Nephron progenitor cell (in vitro differentiated cells): ENCODE results near the gene ZSWIM6.
"Not testable (repeated sequence)": the region's sequence is repeated elsewhere in the genome, so short reads cannot be mapped to it uniquely, and the experiment has no call there.

ENCODE experiments used
- DNase-seq: peaks from one replicate; pipeline ENCODE4 v3.0.0; 2021
- H3K27ac Mint-ChIP-seq: 2 replicates; pipeline ENCODE4 v1.8.0; 2021; ENCODE audit warnings: mild to moderate bottlenecking, moderate library complexity, mixed read lengths
- H3K27me3 Mint-ChIP-seq: 2 replicates; pipeline ENCODE4 v1.8.0; 2021; ENCODE audit warnings: mild to moderate bottlenecking, low read depth, mixed read lengths; ENCODE audit not compliant: poor library complexity
- H3K36me3 Mint-ChIP-seq: 2 replicates; pipeline ENCODE4 v1.8.0; 2021; ENCODE audit warnings: low read depth, mixed read lengths
- H3K4me1 Mint-ChIP-seq: 2 replicates; pipeline ENCODE4 v1.8.0; 2021; ENCODE audit warnings: mixed read lengths
- H3K4me3 Mint-ChIP-seq: 2 replicates; pipeline ENCODE4 v1.8.0; 2021; ENCODE audit warnings: mild to moderate bottlenecking, moderate library complexity, mixed read lengths
- H3K9me3 Mint-ChIP-seq: 2 replicates; pipeline ENCODE4 v1.8.0; 2021; ENCODE audit warnings: mild to moderate bottlenecking, moderate library complexity, mixed read lengths
- CTCF ChIP-seq: fragments of 200-600 bp; sonication (generic); IDR thresholded peaks from 2 replicates; pipeline ENCODE4 v1.5.0; 2021; ENCODE audit warnings: antibody characterized with exemption

The ZSWIM6 gene

GRCh38 chr5:61409568-61409967 is 77.5 kb downstream of the ZSWIM6 start:
- Mint-ChIP-seq H3K9me3 (peaks cover 8% of the 10 kb centered on the region), H3K27me3 (peaks cover 2% of the 10 kb centered on the region), H3K27ac (peak overlapping the region; percentile 5), H3K4me1 (peaks cover 40% of the 10 kb centered on the region), H3K4me3 (no peak overlapping the region), H3K36me3 (peaks cover 18% of the 10 kb centered on the region)
- DNase-seq, result no peak
- TF ChIP-seq CTCF, result no peak

DNA sequence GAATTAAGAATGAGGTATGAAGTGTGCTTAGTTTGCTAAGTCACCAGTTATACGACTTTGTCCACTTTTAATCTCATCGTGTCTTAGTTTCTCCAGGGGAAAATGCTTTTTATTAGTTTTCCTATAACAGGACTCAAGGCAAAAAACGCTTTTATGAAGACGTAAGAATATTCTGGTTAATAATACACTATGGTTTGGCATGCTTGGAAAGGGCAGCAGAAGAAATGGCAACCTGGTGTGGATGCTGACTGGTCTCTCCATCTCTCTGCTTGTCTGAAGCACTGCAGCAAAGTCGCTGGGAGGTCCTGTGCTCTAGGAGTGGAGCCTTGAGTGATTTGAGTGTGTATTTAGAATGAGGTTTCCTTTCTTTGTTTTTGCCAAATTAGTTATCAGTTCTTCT is 78.8 kb downstream of the ZSWIM6 start:
- Mint-ChIP-seq H3K36me3 (peaks cover 18% of the 10 kb centered on the region), H3K4me3 (no peak overlapping the region), H3K9me3 (peaks cover 8% of the 10 kb centered on the region), H3K4me1 (peaks cover 52% of the 10 kb centered on the region), H3K27ac (no peak overlapping the region), H3K27me3 (peaks cover 2% of the 10 kb centered on the region)
- no peak for TF ChIP-seq CTCF
- DNase-seq, result no peak

GRCh38 chr5:61412361-61412760 is 80.3 kb downstream of the ZSWIM6 start:
- peaks cover 8% of the 10 kb centered on the region for H3K9me3 Mint-ChIP-seq
- no peak for DNase-seq
- peaks cover 18% of the 10 kb centered on the region for H3K36me3 Mint-ChIP-seq
- H3K4me3 Mint-ChIP-seq, result no peak overlapping the region
- H3K27me3 Mint-ChIP-seq, result peaks cover 2% of the 10 kb centered on the region
- TF ChIP-seq CTCF, result no peak
- H3K4me1 Mint-ChIP-seq, result peaks cover 62% of the 10 kb centered on the region
- no peak overlapping the region for H3K27ac Mint-ChIP-seq

GRCh38 chr5:61413205-61413604 is 81.1 kb downstream of the ZSWIM6 start:
- not testable (repeated sequence) for DNase-seq, H3K27ac Mint-ChIP-seq, H3K27me3 Mint-ChIP-seq, H3K4me3 Mint-ChIP-seq, H3K9me3 Mint-ChIP-seq
- H3K36me3 Mint-ChIP-seq, result peaks cover 25% of the 10 kb centered on the region
- peaks cover 54% of the 10 kb centered on the region for H3K4me1 Mint-ChIP-seq

DNA sequence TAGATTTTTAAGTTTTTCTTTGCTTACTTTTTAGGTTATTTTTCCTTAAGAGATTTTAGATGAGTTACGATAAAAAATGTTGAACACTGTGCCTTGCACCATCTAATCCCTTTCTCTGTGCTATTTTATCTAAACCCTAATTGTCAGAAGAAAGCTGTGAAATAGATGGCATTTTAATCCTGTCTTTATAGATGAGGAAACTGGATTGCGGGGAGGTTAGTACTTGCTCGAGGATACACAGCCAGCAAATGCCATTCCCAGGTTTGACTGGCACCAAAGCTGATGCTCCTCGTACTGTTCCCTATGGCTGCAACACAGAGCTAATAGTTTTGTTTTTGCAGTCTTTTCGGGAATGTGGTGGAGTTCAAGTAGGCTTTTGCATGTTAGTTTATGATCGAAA is 82.7 kb downstream of the ZSWIM6 start:
- no peak for DNase-seq
- no peak for TF ChIP-seq CTCF
- peaks cover 38% of the 10 kb centered on the region for H3K4me1 Mint-ChIP-seq
- H3K9me3 Mint-ChIP-seq, result peaks cover 8% of the 10 kb centered on the region
- peak overlapping the region; percentile 78 for H3K27ac Mint-ChIP-seq
- peaks cover 23% of the 10 kb centered on the region for H3K36me3 Mint-ChIP-seq
- no peaks in the 10 kb centered on the region for H3K27me3 Mint-ChIP-seq
- no peak overlapping the region for H3K4me3 Mint-ChIP-seq

GRCh38 chr5:61416010-61416409 is 84.0 kb downstream of the ZSWIM6 start:
- Mint-ChIP-seq H3K27ac (peak overlapping the region; percentile 78), H3K4me3 (no peak overlapping the region), H3K9me3 (peaks cover 16% of the 10 kb centered on the region), H3K4me1 (peaks cover 29% of the 10 kb centered on the region), H3K36me3 (peaks cover 25% of the 10 kb centered on the region), H3K27me3 (no peaks in the 10 kb centered on the region)
- TF ChIP-seq CTCF, result no peak
- no peak for DNase-seq
